HG03175 (cell line): ENCODE data around the gene IL16.
"Not testable (repeated sequence)": the region's sequence is repeated elsewhere in the genome, so short reads cannot be mapped to it uniquely, and the experiment has no call there.

Experiments
- ATAC-seq: cut with Tn5 transposase; IDR thresholded peaks from one replicate; pipeline ENCODE4 v1.9.1; 2021; ENCODE audit warnings: mild to moderate bottlenecking, moderate library complexity; ENCODE audit not compliant: unreplicated experiment

Gene IL16

DNA sequence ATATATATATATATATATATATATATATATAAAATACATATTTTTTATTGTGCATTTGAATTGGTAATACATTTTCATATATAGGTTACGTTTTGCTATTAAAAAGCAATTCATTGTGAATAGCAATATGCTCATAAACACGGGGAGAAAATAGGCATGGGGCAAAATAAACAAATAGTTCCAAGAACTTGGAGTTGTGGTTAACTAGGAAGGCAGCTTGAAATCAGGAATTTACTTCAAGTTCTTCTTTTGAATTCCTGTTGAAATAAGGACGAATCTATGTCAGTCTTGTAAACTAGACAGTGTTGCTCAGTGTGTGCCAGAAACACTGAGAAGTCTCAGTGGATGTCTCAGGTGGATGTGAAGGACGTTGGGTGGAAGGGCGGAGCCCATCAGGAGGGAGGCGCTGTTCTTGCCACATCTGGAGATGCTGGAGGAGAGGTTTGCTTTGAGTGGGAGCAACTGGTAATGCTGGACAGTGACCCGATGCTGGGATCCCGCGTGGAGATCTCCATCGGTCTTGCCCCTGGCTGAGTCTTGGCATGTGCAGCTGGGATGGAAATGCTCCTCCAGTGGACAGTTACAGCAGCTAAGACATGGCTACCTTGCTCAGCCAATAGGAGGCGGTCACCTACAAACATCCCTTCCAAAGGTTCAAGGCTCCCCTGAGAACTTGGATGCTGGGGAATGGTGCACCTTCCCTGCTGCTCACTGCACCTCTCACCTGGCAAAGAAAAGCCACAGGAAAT lies 2.5 kb downstream of the IL16 start:
- ATAC-seq, result no peak

- no peak for ATAC-seq
Observed at GRCh38 chr15:81206018-81206417, 9.3 kb downstream of the IL16 start.

DNA sequence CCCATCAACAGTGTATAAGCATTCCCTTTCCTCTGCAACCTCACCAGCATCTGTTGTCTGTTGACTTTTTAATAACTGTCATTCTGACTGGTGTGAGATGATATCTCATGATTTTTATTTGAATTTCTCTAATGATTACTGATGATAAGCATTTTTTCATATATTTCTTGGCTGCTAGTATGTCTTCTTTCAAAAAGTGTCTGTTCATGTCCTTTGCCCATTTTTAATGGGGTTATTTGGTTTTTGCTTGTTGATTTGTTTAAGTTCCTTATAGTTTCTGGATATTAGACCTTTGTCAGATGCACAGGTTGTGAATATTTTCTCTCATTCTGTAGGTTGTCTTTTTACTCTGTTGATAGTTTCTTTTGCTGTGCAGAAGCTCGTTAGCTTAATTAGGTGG lies 11.3 kb downstream of the IL16 start:
- ATAC-seq, result not testable (repeated sequence)

DNA sequence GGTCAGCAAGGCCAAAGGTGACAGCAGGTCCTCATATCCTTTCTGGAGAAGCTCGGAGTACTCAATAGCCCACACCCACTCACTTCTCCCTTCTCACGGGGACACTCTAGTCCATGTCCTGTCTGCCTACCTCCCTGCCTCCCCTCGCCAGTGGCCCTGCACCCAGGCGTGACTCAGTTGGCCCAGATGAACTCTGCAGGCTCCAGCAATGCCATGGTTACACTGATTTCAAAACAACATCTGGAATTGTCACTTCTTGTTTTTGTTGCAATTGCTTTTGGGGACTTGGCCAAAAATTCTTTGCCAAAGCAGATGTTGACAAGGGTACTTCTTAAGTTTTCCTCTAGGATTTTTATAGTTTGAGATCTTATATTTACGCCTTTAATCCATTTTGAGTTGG lies 13.0 kb downstream of the IL16 start:
- no peak for ATAC-seq

DNA sequence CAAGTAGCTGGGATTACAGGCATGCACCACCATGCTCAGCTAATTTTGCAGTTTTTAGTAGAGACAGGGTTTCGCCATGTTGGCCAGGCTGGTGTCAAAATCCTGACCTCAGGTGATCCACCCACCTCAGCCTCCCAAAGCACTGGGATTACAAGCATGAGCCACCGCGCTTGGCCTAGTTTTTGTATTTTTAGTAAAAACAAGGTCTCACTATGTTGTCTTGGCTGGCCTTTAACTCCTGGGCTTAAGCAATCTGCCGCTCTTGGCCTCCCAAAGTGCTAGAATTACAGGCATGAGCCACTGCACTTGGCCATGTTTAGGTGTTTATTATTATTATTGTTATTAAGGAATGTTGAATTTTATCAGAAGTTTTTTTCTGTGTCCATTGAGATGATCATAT lies 14.7 kb downstream of the IL16 start:
- ATAC-seq, result no peak

GRCh38 chr15:81213982-81214381 lies 17.3 kb downstream of the IL16 start:
- ATAC-seq, result no peak

DNA sequence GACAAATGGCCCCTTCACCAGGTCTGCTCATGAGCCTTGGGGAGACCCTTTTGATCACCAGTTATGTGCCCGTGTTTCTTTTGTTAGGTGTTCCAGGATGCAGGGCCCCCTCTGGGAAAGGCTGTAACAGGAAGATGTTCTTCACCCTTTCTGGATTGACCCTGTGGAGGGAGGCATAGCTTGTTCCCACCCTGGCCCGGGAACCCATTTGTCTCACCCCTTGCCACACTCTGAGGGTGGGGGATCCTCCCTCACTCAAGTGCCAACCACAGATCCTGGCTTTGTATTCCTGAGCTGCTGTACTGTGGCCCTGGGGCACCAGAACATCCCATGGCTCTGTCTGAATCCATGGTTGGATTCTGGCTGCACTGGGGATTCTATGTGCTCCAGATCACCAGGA lies 18.9 kb downstream of the IL16 start:
- ATAC-seq, result no peak

- ATAC-seq, result no peak
Observed at GRCh38 chr15:81215983-81216382, 19.3 kb downstream of the IL16 start.

GRCh38 chr15:81216422-81216821 lies 19.7 kb downstream of the IL16 start:
- ATAC-seq, result no peak

GRCh38 chr15:81221449-81221848 lies 24.8 kb downstream of the IL16 start:
- no peak for ATAC-seq

DNA sequence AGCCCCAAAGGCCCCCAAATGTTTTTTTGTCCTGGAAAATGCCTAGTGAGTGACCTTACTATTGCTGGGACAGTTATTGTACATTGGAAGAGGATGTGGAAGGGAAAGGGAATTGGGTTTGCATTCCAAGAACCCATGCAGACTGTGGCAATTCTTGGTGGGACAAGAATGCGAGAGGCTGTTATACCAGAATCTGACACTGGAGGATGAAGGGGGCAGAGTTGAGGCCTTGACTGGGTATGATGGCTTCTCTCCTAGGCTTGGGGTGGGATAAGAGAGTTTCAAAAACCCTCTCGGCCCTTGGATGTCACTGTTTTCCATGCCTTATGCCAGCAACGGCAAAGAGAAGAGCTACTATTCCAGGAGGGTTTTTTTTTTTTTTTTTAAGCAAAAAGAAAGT lies 25.3 kb downstream of the IL16 start:
- ATAC-seq, result no peak

GRCh38 chr15:81223346-81223971 lies 26.8 kb downstream of the IL16 start:
- no peak for ATAC-seq

DNA sequence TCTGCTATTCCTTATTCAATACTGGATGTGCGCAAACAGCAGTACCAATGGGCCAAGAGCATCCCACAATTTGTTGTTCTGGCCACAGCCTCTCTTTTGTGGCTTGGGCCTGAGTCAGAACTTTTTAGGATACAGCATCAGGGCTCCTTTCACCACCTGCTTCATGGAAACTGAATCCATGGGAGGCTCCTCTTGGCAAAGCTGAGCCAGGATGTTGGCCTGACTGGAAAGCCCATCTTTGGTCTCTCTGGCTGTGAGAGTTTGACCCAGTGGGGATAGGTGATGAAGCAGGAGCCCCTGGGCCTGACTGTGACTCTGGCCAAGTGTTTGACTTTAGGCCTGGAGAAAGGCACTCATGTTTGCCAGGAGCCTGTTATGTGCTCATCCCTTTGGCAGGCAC lies 27.6 kb downstream of the IL16 start:
- ATAC-seq, result no peak

DNA sequence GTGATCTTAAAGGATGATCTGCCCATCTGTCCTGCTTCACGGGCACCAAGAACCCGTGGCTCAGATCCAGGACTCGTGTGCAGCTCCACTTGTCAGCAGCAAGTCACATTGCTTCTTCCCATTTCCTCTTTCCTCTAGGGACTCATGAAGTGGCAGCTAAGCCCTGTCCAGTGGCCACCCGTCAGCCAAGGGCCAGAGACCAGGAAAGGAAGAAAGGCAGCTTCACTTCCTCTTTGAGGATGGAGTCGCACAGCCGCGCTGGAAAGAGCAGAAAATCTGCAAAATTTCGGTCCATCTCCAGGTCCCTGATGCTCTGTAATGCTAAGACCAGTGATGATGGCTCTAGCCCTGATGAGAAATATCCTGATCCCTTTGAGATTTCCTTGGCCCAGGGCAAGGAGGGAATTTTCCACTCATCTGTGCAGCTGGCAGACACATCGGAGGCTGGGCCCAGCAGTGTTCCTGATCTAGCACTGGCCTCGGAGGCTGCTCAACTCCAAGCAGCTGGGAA lies 28.5 kb downstream of the IL16 start:
- no peak for ATAC-seq

GRCh38 chr15:81227716-81228115 lies 31.0 kb downstream of the IL16 start:
- no peak for ATAC-seq

GRCh38 chr15:81229586-81229985 lies 32.9 kb downstream of the IL16 start:
- ATAC-seq, result no peak

- ATAC-seq, result no peak
Observed at GRCh38 chr15:81235276-81236123, 38.8 kb downstream of the IL16 start.

- no peak for ATAC-seq
Observed at GRCh38 chr15:81239190-81239589, 42.5 kb downstream of the IL16 start.

GRCh38 chr15:81242778-81243177 lies 46.1 kb downstream of the IL16 start:
- ATAC-seq, result no peak

DNA sequence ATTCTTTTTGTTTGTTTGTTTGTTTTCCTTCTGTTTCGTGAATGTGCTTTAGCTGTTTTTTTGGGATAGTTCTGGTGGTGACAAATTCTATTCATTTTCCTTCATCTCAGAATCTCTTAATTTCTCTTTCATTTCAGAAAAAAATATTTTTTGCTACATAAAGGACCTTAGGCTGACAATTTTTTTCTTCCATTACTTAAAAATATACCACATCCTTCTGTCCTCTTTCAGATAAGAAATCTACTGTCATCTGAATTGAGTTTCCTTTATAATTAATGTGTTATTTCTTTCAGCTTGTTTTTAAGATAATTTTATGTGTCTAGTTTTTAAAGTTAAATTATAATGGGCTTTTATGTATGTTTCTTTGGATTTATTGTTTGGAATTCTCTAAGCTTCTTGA lies 47.6 kb downstream of the IL16 start:
- no peak for ATAC-seq

DNA sequence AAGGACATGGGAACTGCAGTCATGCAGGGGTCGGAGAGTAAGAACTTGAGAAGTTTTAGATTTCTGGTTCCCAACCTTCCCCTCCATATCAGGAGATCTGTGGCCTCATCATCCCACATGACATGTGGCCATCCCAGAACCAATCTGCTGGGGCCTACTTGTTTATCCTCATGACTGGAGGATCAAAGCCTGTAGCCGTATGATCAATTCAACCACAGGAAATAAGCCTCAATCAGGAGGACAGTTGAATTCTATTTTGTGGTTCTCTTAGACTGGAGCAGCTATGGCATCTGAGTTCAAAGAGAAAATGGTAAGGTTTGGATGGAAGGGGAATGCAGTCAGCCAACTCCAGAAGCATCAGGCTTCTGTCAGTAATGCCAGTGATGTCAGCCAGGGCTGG lies 57.2 kb downstream of the IL16 start:
- ATAC-seq, result no peak
